Measurements from ENCODE around the gene GNAZ.
"Not testable (repeated sequence)": the region's sequence is repeated elsewhere in the genome, so short reads cannot be mapped to it uniquely, and the experiment has no call there.

GNAZ gene

GRCh38 chr22:23122216-23122957 lies 52.1 kb downstream of the GNAZ start:
- DNase-seq, result no peak

DNA sequence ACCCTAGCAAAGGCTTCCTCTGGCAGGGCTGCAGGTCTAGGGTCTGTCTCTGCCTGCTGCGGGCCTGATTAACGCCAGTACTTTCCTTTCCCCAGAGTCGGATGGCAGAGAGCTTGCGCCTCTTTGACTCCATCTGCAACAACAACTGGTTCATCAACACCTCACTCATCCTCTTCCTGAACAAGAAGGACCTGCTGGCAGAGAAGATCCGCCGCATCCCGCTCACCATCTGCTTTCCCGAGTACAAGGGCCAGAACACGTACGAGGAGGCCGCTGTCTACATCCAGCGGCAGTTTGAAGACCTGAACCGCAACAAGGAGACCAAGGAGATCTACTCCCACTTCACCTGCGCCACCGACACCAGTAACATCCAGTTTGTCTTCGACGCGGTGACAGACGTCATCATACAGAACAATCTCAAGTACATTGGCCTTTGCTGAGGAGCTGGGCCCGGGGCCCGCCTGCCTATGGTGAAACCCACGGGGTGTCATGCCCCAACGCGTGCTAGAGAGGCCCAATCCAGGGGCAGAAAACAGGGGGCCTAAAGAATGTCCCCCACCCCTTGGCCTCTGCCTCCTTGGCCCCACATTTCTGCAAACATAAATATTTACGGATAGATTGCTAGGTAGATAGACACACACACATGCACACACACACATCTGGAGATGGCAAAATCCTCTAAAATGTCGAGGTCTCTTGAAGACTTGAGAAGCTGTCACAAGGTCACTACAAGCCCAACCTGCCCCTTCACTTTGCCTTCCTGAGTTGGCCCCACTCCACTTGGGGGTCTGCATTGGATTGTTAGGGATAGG lies 52.9 kb downstream of the GNAZ start:
- DNase-seq, result no peak

DNA sequence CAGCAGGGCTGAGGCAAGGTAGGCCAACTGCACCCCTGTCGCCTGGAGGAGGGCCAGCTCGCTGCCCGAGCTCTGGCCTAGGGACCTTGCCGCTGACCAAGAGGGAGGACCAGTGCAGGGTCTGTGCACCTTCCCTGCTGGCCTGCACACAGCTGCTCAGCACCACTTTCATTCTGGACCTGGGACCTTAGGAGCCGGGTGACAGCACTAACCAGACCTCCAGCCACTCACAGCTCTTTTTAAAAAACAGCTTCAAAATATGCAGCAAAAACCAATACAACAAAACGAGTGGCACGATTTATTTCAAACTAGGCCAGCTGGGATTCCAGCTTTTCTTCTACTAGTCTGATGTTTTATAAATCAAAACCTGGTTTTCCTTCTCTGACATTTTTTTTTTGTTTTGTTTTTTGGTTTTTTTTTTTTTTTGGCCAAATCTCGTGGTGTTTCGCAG lies 53.5 kb downstream of the GNAZ start:
- no peak for DNase-seq

- DNase-seq, result no peak
These were observed 54.5 kb downstream of the GNAZ start for GRCh38 chr22:23124611-23125511.

DNA sequence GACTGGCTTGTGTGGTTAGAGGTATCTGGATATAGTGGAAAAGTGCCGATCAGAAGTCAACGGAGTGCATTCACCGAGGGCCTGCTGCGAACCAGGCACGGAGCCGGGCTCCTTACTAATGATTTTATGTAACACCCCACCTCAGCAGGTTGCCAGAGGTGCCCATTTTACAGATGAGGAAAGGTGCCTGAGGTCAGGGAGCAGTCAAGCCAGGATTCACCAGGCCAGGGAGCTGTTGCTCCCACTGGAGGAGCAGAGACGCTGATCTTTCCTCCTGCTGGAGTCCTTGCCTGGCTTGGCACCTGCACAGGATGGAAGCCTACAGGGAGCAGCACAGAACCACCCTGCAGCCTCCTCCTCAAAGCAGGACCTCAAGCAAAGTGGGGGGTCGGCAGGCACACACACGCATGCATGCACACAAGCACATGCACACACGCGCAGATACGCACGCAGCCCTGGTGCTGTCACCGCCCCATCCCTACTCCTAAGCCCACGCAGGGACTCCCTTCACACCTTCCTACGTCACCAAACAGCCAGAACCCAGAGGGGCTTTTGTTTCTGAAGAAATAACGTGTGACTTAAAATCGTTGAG lies 55.3 kb downstream of the GNAZ start:
- DNase-seq, result no peak

- no peak for DNase-seq
These were observed 56.1 kb downstream of the GNAZ start for GRCh38 chr22:23126165-23127054.

DNA sequence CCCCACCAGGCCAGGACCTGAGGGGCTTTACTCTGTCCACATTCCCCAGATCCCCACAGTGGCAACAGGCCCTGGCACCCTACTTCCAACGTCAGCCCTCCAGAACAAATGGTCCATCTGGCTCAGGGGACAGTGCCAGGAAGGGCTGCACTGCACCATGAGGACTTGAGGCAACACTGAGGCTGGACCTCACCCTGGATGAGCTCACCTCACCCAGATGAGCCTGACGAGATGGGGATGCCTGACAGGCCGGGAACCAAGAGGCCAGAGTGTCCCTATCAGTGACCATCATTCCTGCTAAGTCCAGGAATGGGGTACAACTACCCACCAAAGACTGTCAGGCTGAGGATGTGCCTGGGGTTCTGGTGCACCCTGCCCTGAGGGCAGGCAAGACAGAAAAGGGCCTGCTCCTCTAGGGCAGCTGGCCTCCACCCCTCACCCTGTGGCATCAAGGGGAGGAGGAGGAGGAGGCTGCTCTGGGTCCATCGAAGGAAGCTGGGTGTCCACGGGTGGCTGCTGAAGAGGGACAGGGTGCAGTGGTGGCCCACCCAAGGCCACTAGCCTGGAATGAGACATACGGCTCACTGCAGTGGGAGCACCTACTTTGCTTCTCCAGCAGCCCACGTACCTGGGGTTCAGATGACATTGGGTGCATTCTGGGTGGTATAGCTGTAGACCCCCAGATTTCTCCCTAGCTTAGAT lies 56.9 kb downstream of the GNAZ start:
- no peak for DNase-seq

GRCh38 chr22:23127788-23128187 lies 57.5 kb downstream of the GNAZ start:
- no peak for DNase-seq

DNA sequence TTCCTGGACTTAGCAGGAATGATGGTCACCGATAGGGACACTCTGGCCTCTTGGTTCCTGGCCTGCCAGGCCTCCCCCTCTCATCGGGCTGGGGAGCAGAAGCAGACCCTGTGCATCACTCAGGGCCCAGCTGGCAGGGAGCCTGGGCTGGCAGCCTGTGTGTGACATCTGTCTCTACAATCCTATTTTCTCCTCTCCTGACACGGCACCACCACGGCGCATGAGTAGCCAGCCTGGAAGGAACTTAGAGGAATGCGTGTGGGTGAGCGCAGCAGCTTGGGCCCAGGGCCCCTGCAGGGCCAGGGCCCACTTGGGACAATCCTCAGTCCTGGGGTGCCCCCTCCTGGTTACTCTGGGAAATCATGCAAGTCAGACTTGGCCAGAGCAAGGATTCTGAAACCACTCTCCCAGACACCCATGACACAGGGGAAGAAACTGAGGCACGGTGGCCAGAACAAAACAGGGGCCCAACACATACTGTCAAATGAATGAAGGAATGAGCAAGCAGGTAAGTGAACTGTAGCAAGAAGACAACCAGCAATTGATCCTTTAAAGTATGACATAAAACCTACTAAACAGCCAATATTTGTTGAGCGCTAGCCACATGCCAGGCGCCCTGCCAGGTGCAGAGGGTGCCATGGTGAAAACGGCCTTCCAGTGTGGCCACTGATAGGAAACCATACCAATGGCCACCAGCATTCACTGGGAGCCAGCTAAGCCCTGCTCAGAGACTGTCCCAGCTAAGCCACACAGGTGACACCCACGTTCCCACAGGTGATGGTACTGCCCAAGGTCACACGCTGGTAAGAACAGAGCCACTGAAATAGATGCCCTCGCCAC lies 58.2 kb downstream of the GNAZ start:
- peak; percentile 75 to 77 for DNase-seq

DNA sequence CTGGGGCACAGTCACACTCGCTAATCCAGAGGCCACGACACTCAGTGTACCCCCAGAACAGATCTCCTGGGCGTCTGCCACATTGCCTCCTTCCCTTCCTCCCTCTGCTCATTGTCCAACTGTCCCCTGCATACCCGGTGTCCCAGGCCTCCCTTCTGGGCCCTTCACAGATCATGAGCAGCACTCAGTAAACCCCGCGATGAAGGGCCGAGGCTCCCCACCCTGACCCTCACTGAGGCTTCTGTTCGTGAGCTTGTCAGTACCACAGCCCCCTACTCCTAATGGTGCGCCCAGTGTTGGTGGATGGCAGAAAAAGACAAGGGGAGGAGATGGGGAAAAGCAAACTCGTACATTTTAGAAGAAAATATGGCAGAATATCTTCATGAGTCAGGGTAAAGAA lies 58.8 kb downstream of the GNAZ start:
- DNase-seq, result no peak

DNA sequence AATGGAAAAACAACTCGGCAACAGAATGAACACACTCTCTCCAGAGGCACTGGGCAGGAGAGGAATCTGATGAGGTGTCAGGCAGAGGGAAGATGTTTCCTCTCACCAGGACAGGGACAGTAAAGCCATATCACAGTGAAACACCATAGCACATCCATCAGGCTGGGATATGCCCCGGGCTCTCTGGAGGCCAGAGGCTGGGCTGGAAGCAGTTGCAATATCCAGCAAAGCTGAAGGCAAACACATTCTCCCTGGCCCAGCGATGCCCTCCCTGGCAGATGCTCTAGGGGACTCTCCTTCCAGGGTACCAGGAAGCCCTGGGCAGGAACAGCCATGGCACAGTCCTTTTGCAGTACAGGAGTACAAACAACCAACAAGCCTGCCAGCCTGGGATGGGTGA lies 60.4 kb downstream of the GNAZ start:
- DNase-seq, result no peak

DNA sequence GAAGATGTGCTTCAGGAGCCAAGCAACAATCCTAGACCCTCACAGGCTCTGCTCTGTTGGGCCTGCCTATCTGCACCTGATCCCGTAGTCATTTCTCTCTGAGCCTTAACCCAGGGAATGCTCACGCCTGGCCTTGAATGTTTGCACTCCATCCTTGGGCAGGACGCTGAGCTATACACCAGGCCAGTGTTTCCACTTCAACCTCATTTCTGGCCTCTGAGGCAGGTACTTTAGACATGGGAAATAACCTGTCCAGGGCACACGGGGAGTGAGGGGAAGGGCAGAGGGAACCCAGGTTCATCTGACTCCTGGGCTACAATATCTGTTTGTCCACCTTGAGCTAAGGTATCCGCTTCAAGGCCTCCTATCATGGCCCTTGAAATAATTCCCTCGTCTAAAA lies 61.6 kb downstream of the GNAZ start:
- no peak for DNase-seq

DNA sequence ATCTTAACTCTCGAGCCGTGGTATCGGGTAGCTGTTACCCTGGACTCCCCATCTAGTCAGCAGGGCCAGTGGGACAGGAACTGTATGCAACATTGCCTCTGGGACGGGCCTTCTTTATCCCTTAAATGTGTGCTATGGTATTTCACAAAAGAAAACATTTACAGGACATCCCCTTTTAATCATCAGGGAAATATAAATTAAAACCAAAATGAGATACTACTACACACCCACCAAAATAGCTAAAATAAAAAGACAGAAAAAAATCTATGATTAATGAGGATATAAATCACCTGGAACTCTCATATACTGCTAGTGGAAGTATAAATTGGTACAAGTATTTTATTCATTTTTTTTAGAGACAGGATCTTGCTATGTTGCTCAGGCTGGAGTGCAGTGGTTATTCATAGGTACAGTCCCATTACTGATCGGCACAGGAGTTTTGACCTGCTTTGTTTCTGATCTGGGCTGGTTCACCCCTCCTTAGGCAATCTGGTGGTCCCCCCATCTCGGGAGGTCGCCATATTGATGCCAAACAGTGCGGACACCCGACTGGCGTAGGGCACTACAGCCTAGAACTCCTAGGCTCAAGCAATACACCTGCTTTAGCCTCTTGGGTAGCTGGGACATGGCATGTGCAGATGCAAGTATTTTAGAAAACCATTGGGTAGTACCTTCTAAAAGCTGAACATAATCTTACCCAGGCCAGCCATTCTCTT lies 62.2 kb downstream of the GNAZ start:
- DNase-seq, result no peak

DNA sequence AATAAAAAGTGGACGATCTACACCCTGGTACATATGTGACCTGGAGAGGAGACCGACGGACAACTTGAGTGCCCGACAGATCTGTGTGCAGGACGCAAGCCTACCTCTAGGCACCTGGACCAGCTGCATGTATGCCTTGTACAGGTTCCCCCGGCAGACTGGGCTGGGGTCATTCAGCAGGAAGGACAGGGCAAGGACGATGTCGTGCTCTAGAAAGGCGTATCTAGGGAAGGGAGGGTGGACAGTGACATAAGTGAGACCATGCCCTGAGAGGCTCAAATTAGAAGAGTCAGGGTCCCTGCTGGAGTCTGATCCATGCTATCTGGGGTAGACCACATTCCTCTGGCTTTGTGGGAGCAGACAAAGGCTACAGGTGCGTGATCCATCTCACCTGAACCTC lies 63.6 kb downstream of the GNAZ start:
- no peak for DNase-seq

- DNase-seq, result not testable (repeated sequence)
These were observed 66.7 kb downstream of the GNAZ start for GRCh38 chr22:23136991-23137390.

- DNase-seq, result no peak
These were observed 67.1 kb downstream of the GNAZ start for GRCh38 chr22:23137468-23137867.

DNA sequence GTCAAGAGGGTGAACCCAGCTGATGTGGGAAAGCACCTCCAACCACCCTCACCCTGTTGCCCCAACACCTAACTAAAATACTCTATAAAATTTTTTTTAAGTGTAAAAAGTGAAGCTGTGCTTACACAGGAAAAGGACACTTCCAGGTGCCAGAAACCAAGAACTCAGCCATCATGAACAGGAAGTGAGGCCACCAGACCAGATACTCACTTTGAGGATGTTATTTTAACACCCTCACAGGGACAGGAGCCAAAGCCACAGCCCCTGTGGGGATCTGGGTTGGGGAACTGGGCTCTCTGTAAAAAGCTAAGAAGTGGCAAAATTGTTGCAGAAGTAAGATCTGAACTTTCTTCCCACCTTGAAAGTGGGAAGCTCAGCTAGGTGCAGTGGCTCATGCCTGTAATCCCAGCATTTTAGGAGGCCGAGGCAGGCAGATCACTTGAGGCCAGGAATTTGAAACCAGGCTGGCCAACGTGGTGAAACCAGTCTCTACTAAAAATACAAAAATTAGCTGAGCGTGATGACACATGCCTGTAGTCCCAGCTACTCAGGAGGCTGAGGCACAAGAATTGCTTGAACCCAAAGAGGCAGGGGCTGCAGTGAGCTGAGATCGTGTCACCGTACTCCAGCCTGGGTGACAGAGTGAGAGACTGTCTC lies 67.7 kb downstream of the GNAZ start:
- DNase-seq, result peak; percentile 77 to 80

- DNase-seq, result no peak
These were observed 68.5 kb downstream of the GNAZ start for GRCh38 chr22:23138584-23139435.

Measured in CD4-positive, alpha-beta T cell treated with Interleukin-1 beta for 1 hour (primary cell).